Calu3 (cell line): Measurements from ENCODE around the gene FAM13A. TPM values are rescaled to one million over a fixed set of nuclear protein-coding genes. Genes with fewer than 3 reads are reported as not detected.

Source experiments
- BruUV-seq: library from RNA; stranded (reverse); fragments of 400-500 nt; replicated peaks from 2 replicates; lab custom pipeline; 2021; lab: Mats Ljungman, UMichigan
- CTCF ChIA-PET: fragments of 300-600 bp; sonication (Branson Sonifier 250); formaldehyde crosslinking; loops from one replicate; lab custom pipeline; 2022; ENCODE audit warnings: antibody characterized with exemption; lab: Charles Lee
- DNase-seq: peaks from one replicate; pipeline ENCODE4 v3.0.0; 2022
- H3K27ac Mint-ChIP-seq: one replicate; pipeline ENCODE4 v1.8.0; 2022; ENCODE audit warnings: mixed read lengths; ENCODE audit not compliant: unreplicated experiment
- H3K27me3 Mint-ChIP-seq: one replicate; pipeline ENCODE4 v1.8.0; 2022; ENCODE audit warnings: mixed read lengths; ENCODE audit not compliant: unreplicated experiment
- H3K36me3 Mint-ChIP-seq: one replicate; pipeline ENCODE4 v1.8.0; 2022; ENCODE audit warnings: mild to moderate bottlenecking, moderate library complexity, mixed read lengths; ENCODE audit not compliant: insufficient read depth, unreplicated experiment
- H3K4me1 Mint-ChIP-seq: one replicate; pipeline ENCODE4 v1.8.0; 2022; ENCODE audit warnings: mild to moderate bottlenecking, low read depth, mixed read lengths; ENCODE audit not compliant: unreplicated experiment
- H3K4me3 Mint-ChIP-seq: one replicate; pipeline ENCODE4 v1.8.0; 2022; ENCODE audit warnings: mild to moderate bottlenecking, low read depth, moderate library complexity, mixed read lengths; ENCODE audit not compliant: unreplicated experiment
- H3K9me3 Mint-ChIP-seq: one replicate; pipeline ENCODE4 v1.8.0; 2022; ENCODE audit warnings: low read depth, mixed read lengths; ENCODE audit not compliant: unreplicated experiment
- CTCF ChIP-seq: fragments of 200-600 bp; IDR thresholded peaks from one replicate; pipeline ENCODE4 v1.8.0; 2022; ENCODE audit warnings: antibody characterized with exemption; ENCODE audit not compliant: unreplicated experiment
- intact Hi-C: fragments of 100-400 bp; cut with micrococcal nuclease; formaldehyde crosslinking; loops from one replicate; pipeline ENCODE4 v1.10.0; 2022; ENCODE audit not compliant: unreplicated experiment
- total RNA-seq: library from RNA; stranded (reverse); gene quantifications from 2 replicates; pipeline ENCODE4 v1.2.3, GENCODE V29; 2022

Gene FAM13A
- total RNA-seq, 1 experiment from 2014 or later: 13.5 TPM

GRCh38 chr4:88779431-88779830 is 277.6 kb downstream of the FAM13A start:
- intact Hi-C loops: no loop called here
- CTCF ChIA-PET: no interaction called here
- Mint-ChIP-seq H3K4me3 (no peak overlapping the region), H3K27ac (no peak overlapping the region), H3K27me3 (no peaks in the 10 kb centered on the region), H3K36me3 (no peaks in the 10 kb centered on the region), H3K4me1 (peaks cover 17% of the 10 kb centered on the region), H3K9me3 (no peaks in the 10 kb centered on the region)
- BruUV-seq: no TSS peak
- no peak for TF ChIP-seq CTCF
- DNase-seq: peak; percentile 41

DNA sequence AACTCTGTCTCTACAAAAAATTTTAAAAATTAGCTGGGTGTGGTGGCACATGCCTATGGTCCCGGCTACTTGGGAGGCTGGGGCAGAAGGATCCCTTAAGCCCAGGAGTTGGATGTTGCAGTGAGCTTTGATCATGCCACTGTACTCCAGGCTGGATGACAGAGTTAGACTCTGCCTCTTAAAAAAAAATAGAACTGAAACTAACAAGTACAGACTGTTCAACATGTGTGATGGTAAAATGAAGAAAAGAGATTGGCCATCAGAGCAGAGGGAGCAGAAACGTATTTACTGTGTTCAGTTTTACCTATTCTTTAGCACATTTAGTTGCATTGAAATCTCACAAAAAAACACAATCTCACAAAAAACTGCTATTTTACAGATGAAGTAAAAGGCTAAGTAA is 281.5 kb downstream of the FAM13A start:
- no peaks in the 10 kb centered on the region for H3K27me3 Mint-ChIP-seq
- DNase-seq: no peak
- no peak overlapping the region for H3K4me3 Mint-ChIP-seq
- BruUV-seq: no TSS peak
- H3K9me3 Mint-ChIP-seq: no peaks in the 10 kb centered on the region
- H3K4me1 Mint-ChIP-seq: peaks cover 21% of the 10 kb centered on the region
- CTCF ChIA-PET: interaction anchor here (0.6 kb wide), 2 partner anchors 17 to 231 kb away, joined by 3 to 5 read pairs; no protein-coding TSS in a partner anchor
- no peak overlapping the region for H3K27ac Mint-ChIP-seq
- intact Hi-C loops: no loop called here
- no peak for TF ChIP-seq CTCF
- no peaks in the 10 kb centered on the region for H3K36me3 Mint-ChIP-seq

DNA sequence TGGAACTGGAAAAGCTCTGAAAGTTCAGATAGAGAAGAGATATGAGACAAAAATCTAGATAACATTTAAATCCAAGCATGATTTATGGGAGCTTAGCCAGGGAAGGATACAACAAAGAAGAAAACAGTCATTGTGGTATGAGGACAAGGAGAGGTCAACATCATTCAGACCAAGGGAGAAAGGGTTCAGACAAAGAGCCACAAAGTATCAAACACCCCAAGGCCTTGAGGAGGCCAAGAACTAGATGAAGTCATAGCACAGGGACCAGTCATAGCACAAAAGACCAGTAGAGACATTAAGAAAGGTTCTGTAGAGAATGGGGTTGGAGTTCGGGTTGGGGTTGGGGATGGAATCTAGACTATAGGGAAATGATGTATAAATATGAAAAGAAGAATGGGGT is 282.0 kb downstream of the FAM13A start:
- CTCF ChIA-PET: interaction anchor here (0.6 kb wide), 1 partner anchor 17 kb away, joined by 3 read pairs; no protein-coding TSS in a partner anchor

GRCh38 chr4:88771883-88772450 is 285.0 kb downstream of the FAM13A start:
- Mint-ChIP-seq H3K27ac (no peak overlapping the region), H3K4me1 (peaks cover 14% of the 10 kb centered on the region), H3K27me3 (no peaks in the 10 kb centered on the region), H3K4me3 (no peak overlapping the region), H3K36me3 (no peaks in the 10 kb centered on the region), H3K9me3 (no peaks in the 10 kb centered on the region)
- intact Hi-C loops: no loop called here
- no peak for TF ChIP-seq CTCF
- no TSS peak for BruUV-seq
- CTCF ChIA-PET: interaction anchor here (0.5 to 0.6 kb wide), 2 partner anchors 28 to 85 kb away, joined by 3 read pairs; no protein-coding TSS in a partner anchor
- no peak for DNase-seq

More for the DNA sequence above, 282.0 kb downstream of the FAM13A start:
- H3K27me3 Mint-ChIP-seq: no peaks in the 10 kb centered on the region
- no peak overlapping the region for H3K4me3 Mint-ChIP-seq
- H3K9me3 Mint-ChIP-seq: no peaks in the 10 kb centered on the region
- no peak overlapping the region for H3K27ac Mint-ChIP-seq
- no peaks in the 10 kb centered on the region for H3K36me3 Mint-ChIP-seq
- intact Hi-C loops: no loop called here
- no peak for TF ChIP-seq CTCF
- BruUV-seq: no TSS peak
- peaks cover 16% of the 10 kb centered on the region for H3K4me1 Mint-ChIP-seq
- DNase-seq: no peak
